Psoas muscle (tissue), 8 donors: Measurements from ENCODE around the gene NDUFAF8. TPM values are rescaled to one million over a fixed set of nuclear protein-coding genes. Genes with fewer than 3 reads are reported as not detected.

Experiments used
- ATAC-seq, 4 donors: fragments of 200-7000 bp; cut with Tn5 transposase; one replicate each; pipeline ENCODE4 v1.9.1; 2020; ENCODE audit warnings: moderate library complexity in 3 of 4, mild to moderate bottlenecking in 2 of 4
- DNase-seq, 2 donors: peaks; one replicate each; pipeline ENCODE4 v3.0.0-alpha.2; 2020
- H3K27ac ChIP-seq: fragments of 200-600 bp; one replicate; pipeline ENCODE4 v1.8.0; 2022
- H3K27me3 ChIP-seq, 3 donors: fragments of 200-600 bp in 1 of 3; one replicate each; pipeline versions ENCODE4 v1.6.1 to v1.8.0; 2013 to 2022; ENCODE audit warnings: low read length in 2 of 3, mild to moderate bottlenecking in 2 of 3, moderate library complexity in 1 of 3; ENCODE audit not compliant: insufficient read depth in 3 of 3
- H3K36me3 ChIP-seq, 2 donors: fragments of 200-600 bp in 1 of 2; one replicate each; pipeline versions ENCODE4 v1.6.1 to v1.8.0; 2013 to 2022; ENCODE audit warnings: low read depth in 1 of 2, mild to moderate bottlenecking in 1 of 2, moderate library complexity in 1 of 2; ENCODE audit not compliant: insufficient read depth in 1 of 2
- H3K4me1 ChIP-seq: fragments of 200-600 bp; one replicate; pipeline ENCODE4 v1.8.0; 2022
- H3K4me3 ChIP-seq: fragments of 200-600 bp; one replicate; pipeline ENCODE4 v1.8.0; 2022; ENCODE audit warnings: mild to moderate bottlenecking
- H3K9me3 ChIP-seq: fragments of 200-600 bp; one replicate; pipeline ENCODE4 v1.8.0; 2022
- CTCF ChIP-seq: fragments of 200-600 bp; IDR thresholded peaks from one replicate; pipeline ENCODE4 v1.8.0; 2022; ENCODE audit warnings: antibody characterized with exemption
- WGBS, 3 donors: extraction: QIAGEN DNeasy Blood & Tissue Kit; methylation state at CpG; one replicate each; pipeline versions ENCODE4 v1.1.6 to v1.1.7; 2013; 5-methylcytosine and 5-hydroxymethylcytosine counted together
- intact Hi-C, 2 donors: fragments of 100-400 bp; cut with DNase I; formaldehyde crosslinking; loops; one replicate each; pipeline versions ENCODE4 v1.11.0 to v1.14.2; 2022
- polyA plus RNA-seq, 3 donors: library from polyadenylated mRNA; stranded (reverse); fragments of 200-250 nt; gene quantifications; one replicate each; pipeline ENCODE4 v1.2.3, GENCODE V29; 2013
- total RNA-seq, 4 donors: library from RNA; stranded (reverse); fragmentation: NEBNext Ultra II Directional in 2 of 4; extraction: Animal tissue kit (Norgen Biotek cat#: 25700) in 2 of 4; gene quantifications; one replicate each; pipeline versions ENCODE4 v1.2.1 to v1.2.4, GENCODE V29; 2021 to 2023
- donor health status: healthy with polysubstance abuse.
- donor health status: DM: no; HTN: no; CAD: no; lungs with moderate emphysema.
- donor health status: Bipolar disorder and iron deficiency.
- donor health status: healthy.
- donor health status: DM: yes; HTN: yes; CAD: no.
- donor health status: DM: no; HTN: no; CAD: no.
- donor health status: DM: no; HTN: no; CAD: no.
- donor health status: DM: yes; HTN: yes; CAD: no.

NDUFAF8 gene
- total and polyA plus RNA-seq, 7 donors, result 42.4 to 63.8 (median 54.9) TPM

- Histone ChIP-seq H3K27me3 (no peaks in the 10 kb centered on the region), H3K9me3 (no peaks in the 10 kb centered on the region), H3K4me1 (peaks cover 30% of the 10 kb centered on the region), H3K4me3 (no peak overlapping the region), H3K27ac (no peak overlapping the region), H3K36me3 (peaks cover 0 to 21% of the 10 kb centered on the region in 2 donors)
- intact Hi-C loops, result loop anchor here (5.0 kb wide), 3 partner anchors 32 to 193 kb away; no protein-coding TSS in a partner anchor
- no peak for TF ChIP-seq CTCF
- no peak for ATAC-seq
- DNase-seq, result no peak
- WGBS, 3 donors, result 95 to 96% (median 95%) methylated on average over 21 of the region's 21 CpGs
Measured at GRCh38 chr17:81289627-81290026, 50.5 kb downstream of the NDUFAF8 start.

- Histone ChIP-seq H3K9me3 (no peaks in the 10 kb centered on the region), H3K4me3 (no peak overlapping the region), H3K27me3 (no peaks in the 10 kb centered on the region), H3K27ac (no peak overlapping the region), H3K4me1 (peaks cover 30% of the 10 kb centered on the region), H3K36me3 (peaks cover 0 to 21% of the 10 kb centered on the region in 2 donors)
- DNase-seq (no peak), ATAC-seq (no peak)
- no peak for TF ChIP-seq CTCF
- intact Hi-C loops, result loop anchor here (5.0 kb wide), 3 partner anchors 33 to 192 kb away; no protein-coding TSS in a partner anchor
- 96 to 97% (median 97%) methylated on average over 5 of the region's 5 CpGs for WGBS, 3 donors
Measured at GRCh38 chr17:81290230-81290629, 51.1 kb downstream of the NDUFAF8 start.

Other genes with a start within 250 kb of the NDUFAF8 start
- gene CHMP6, start 247.5 kb upstream of the NDUFAF8 start, total RNA-seq, result 10 to 100 TPM; 32.0 to 36.9 (median 33.6) TPM
- gene CHMP6, start 247.5 kb upstream of the NDUFAF8 start, polyA plus RNA-seq, result 10 to 100 TPM; 38.3 to 53.2 (median 45.6) TPM
- 10 to 100 TPM in 2 of 4 donors, 1 to 10 TPM in 2; 4.7 to 28.9 (median 10.0) TPM for gene BAIAP2, start 204.2 kb upstream of the NDUFAF8 start, total RNA-seq
- 10 to 100 TPM in 1 of 3 donors, 1 to 10 TPM in 2; 3.9 to 13.5 (median 6.5) TPM for gene BAIAP2, start 204.2 kb upstream of the NDUFAF8 start, polyA plus RNA-seq
- not detected for gene PVALEF, start 73.8 kb upstream of the NDUFAF8 start, total RNA-seq
- not detected for gene PVALEF, start 73.8 kb upstream of the NDUFAF8 start, polyA plus RNA-seq
- gene AATK, start 73.1 kb upstream of the NDUFAF8 start, total RNA-seq, result 1 to 10 TPM; 1.0 to 1.8 (median 1.4) TPM
- under 1 TPM; 0.21 to 0.53 (median 0.47) TPM for gene AATK, start 73.1 kb upstream of the NDUFAF8 start, polyA plus RNA-seq
- 1 to 10 TPM; 3.7 to 8.6 (median 6.0) TPM for gene CEP131, start 16.4 kb upstream of the NDUFAF8 start, total RNA-seq
- gene CEP131, start 16.4 kb upstream of the NDUFAF8 start, polyA plus RNA-seq, result 1 to 10 TPM; 4.6 to 5.7 (median 4.9) TPM
- gene TEPSIN, start 263 bp upstream of the NDUFAF8 start, total RNA-seq, result 10 to 100 TPM; 10.9 to 22.1 (median 11.8) TPM
- 10 to 100 TPM; 11.2 to 14.3 (median 13.6) TPM for gene TEPSIN, start 263 bp upstream of the NDUFAF8 start, polyA plus RNA-seq
- 10 to 100 TPM; 16.7 to 23.9 (median 18.6) TPM for gene SLC38A10, start 56.0 kb downstream of the NDUFAF8 start, total RNA-seq
- gene SLC38A10, start 56.0 kb downstream of the NDUFAF8 start, polyA plus RNA-seq, result 10 to 100 TPM; 16.9 to 40.6 (median 33.0) TPM
- gene BAHCC1, start 156.1 kb downstream of the NDUFAF8 start, total RNA-seq, result 10 to 100 TPM in 1 of 4 donors, 1 to 10 TPM in 3; 6.0 to 10.7 (median 7.7) TPM
- gene BAHCC1, start 156.1 kb downstream of the NDUFAF8 start, polyA plus RNA-seq, result 1 to 10 TPM; 2.8 to 6.6 (median 4.1) TPM